SK-N-MC (cell line): ENCODE results near the gene COL20A1.

Source experiments
- EZH2 ChIP-seq: fragments of 200-600 bp; sonication (generic); IDR thresholded peaks from one replicate; pipeline ENCODE4 v1.6.1; 2017; ENCODE audit warnings: antibody characterized with exemption
- FOXP2 ChIP-seq: optimal IDR thresholded peaks from 2 replicates; pipeline ENCODE3; 2011; ENCODE audit warnings: mild to moderate bottlenecking, moderate library complexity; ENCODE audit not compliant: insufficient read depth; ENCODE audit errors: extremely low read length, control extremely low read depth
- POLR2AphosphoS5 ChIP-seq: IDR thresholded peaks from 2 replicates; pipeline ENCODE4 v1.6.1; 2012; ENCODE audit warnings: mild to moderate bottlenecking, low read depth, low read length, borderline replicate concordance

DNA sequence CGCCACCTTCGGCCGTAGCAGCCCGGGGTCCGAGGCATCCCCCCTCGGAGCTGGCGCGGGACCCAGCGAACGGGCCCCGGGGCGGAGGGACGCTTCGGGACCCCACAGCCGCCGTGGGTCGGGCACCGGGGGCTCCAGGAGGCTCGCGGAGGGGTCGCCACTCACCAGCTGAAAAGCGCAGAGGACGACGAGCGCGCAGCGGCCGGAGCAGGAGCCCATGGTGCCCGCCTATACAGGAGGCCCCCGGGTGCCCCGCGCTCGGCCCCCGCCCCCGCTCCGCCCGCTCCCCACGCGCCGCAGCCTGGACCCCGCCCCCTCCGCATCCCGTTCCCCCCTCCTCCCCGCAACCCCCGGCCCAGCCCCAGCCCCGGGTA is 38.8 kb upstream of the COL20A1 start, which contains the start of gene NKAIN4:
- TF ChIP-seq POLR2AphosphoS5 = no peak
- TF ChIP-seq EZH2 = no peak
- TF ChIP-seq FOXP2 = no peak
